ENCODE measurements around the gene ADI1.

ADI1 gene

DNA sequence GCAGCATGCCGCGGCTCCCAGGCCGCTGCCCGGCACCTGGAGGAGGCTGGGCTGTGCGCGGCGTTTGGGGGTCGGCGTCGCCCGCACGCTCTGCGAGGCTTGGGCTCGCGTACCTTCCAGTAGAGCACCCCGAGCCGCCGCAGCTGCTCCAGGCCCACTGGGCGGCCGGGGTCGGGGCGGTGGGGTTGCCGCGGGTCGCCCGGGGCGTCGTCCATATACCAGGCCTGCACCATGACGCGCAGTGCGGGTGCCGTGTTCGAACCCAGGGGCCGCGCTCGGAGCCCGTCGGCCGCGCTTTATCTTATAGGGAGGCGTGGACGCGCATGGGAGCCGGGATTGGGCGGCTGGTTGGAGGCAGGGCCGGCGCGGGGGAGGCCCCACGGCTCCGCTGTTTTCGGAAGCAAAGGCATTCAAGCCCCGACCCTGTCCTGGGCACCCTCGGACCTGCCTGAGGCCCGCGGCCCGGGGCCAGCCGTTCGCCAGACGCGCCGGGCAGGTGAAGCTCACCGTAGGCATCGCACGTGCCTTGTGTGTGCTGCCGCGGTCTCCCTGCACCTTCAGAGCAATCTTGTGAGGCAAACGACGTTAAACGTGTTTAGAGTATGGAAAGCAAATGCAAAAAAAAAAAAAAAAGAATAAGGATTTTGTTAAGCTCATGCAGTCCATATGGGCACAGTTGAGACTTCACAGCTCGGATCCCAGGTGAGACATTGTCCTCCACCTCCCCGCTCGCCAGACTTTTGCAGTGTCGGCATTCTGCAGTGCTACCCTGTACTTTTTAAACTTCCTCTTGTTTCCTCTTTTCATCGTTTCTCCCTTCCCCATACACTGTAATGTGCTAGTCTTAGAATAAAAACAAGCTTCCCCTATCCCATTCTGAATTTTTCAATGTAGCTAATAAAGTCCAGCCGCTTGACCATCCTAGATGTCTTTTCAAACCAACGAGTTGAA is at the start of gene ADI1:
ADI1 (minus strand) TSS at position 277 of the 951 bp plus-strand sequence; CDS start at position 233, 44 bp downstream.
- H3K27ac ChIP-seq (ENCODE audit: low read length): peak within 1 kb of the TSS; percentile 96
- H3K9me3 ChIP-seq (ENCODE audit: control insufficient read depth in 2 of 2, low read length in 2 of 2): no peaks in the 10 kb centered on the region
- peak within 1 kb of the TSS; percentile 85 to 87 for H3K4me3 ChIP-seq (ENCODE audit: low read length in 2 of 2)
- no peaks in the 10 kb centered on the region for H3K36me3 ChIP-seq (ENCODE audit: control insufficient read depth in 2 of 2, insufficient read depth in 2 of 2, low read length in 2 of 2)
- H3K4me1 ChIP-seq (ENCODE audit: control insufficient read depth, insufficient read depth, low read length): peaks cover 29% of the 10 kb centered on the region
- no peaks in the 10 kb centered on the region for H3K27me3 ChIP-seq (ENCODE audit: control insufficient read depth in 1 of 2, insufficient read depth in 2 of 2, low read length in 2 of 2)
- peak within 1 kb of the TSS; percentile 76 to 78 for H3K9ac ChIP-seq (ENCODE audit: low read length in 2 of 2)

GRCh38 chr2:3566806-3567205 is 47.5 kb upstream of the ADI1 start:
- Histone ChIP-seq H3K9me3 (ENCODE audit: control insufficient read depth in 2 of 2, low read length in 2 of 2) (no peaks in the 10 kb centered on the region), H3K27me3 (ENCODE audit: control insufficient read depth in 1 of 2, insufficient read depth in 2 of 2, low read length in 2 of 2) (no peaks in the 10 kb centered on the region), H3K27ac (ENCODE audit: low read length) (no peak overlapping the region), H3K36me3 (ENCODE audit: control insufficient read depth in 2 of 2, insufficient read depth in 2 of 2, low read length in 2 of 2) (no peaks in the 10 kb centered on the region), H3K4me3 (ENCODE audit: low read length in 2 of 2) (no peak overlapping the region), H3K4me1 (ENCODE audit: control insufficient read depth, insufficient read depth, low read length) (no peaks in the 10 kb centered on the region), H3K9ac (ENCODE audit: low read length in 2 of 2) (no peak overlapping the region)

DNA sequence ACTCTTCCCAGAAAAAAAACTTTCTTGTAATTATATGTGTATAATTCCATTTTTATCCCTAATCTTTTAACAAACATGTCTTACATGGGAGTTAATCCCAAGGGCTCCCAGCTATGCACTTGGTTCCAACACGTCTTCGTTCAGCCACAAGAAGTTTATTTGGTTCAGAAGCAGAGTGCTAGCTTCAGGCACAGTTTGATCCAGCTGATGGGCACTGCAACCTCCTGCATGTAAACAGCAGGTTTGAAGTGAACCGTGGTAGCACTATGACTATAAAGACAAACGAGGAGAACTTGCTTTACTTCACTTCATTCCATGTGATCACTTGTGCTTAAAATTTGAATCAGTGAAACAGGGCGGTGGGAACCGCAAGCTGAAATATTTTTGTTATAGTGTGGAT is 45.8 kb upstream of the ADI1 start:
- Histone ChIP-seq H3K27me3 (ENCODE audit: control insufficient read depth in 1 of 2, insufficient read depth in 2 of 2, low read length in 2 of 2) (no peaks in the 10 kb centered on the region), H3K27ac (ENCODE audit: low read length) (no peak overlapping the region), H3K36me3 (ENCODE audit: control insufficient read depth in 2 of 2, insufficient read depth in 2 of 2, low read length in 2 of 2) (no peaks in the 10 kb centered on the region), H3K4me3 (ENCODE audit: low read length in 2 of 2) (no peak overlapping the region), H3K9ac (ENCODE audit: low read length in 2 of 2) (no peak overlapping the region), H3K4me1 (ENCODE audit: control insufficient read depth, insufficient read depth, low read length) (no peaks in the 10 kb centered on the region), H3K9me3 (ENCODE audit: control insufficient read depth in 2 of 2, low read length in 2 of 2) (no peaks in the 10 kb centered on the region)

DNA sequence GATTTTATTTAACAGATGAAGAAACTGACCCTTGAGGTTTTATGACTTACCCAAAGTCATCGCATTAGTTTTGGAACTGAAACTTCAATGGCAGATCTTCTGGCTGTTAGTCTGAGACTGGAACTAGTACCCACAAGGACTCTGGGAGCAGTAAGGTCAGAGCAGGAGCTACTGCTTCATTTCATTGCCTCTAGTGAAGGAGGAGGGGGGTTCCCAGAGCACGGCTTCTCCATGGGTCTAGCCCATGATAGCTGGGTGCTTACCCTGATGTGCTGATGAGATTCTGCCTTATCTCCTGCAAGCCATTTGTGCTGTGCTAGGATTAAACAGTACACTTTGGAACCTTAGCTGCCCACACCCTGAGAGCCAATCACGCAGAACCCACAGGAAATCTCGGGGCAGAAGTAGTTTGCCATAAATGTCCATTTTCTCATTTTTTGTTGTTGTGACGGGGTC is 44.2 kb upstream of the ADI1 start:
- H3K36me3 ChIP-seq (ENCODE audit: control insufficient read depth in 2 of 2, insufficient read depth in 2 of 2, low read length in 2 of 2): no peaks in the 10 kb centered on the region
- H3K27me3 ChIP-seq (ENCODE audit: control insufficient read depth in 1 of 2, insufficient read depth in 2 of 2, low read length in 2 of 2): no peaks in the 10 kb centered on the region
- peaks cover 2% of the 10 kb centered on the region for H3K4me1 ChIP-seq (ENCODE audit: control insufficient read depth, insufficient read depth, low read length)
- no peaks in the 10 kb centered on the region for H3K9me3 ChIP-seq (ENCODE audit: control insufficient read depth in 2 of 2, low read length in 2 of 2)
- H3K27ac ChIP-seq (ENCODE audit: low read length): no peak overlapping the region
- no peak overlapping the region for H3K9ac ChIP-seq (ENCODE audit: low read length in 2 of 2)
- H3K4me3 ChIP-seq (ENCODE audit: low read length in 2 of 2): no peak overlapping the region

DNA sequence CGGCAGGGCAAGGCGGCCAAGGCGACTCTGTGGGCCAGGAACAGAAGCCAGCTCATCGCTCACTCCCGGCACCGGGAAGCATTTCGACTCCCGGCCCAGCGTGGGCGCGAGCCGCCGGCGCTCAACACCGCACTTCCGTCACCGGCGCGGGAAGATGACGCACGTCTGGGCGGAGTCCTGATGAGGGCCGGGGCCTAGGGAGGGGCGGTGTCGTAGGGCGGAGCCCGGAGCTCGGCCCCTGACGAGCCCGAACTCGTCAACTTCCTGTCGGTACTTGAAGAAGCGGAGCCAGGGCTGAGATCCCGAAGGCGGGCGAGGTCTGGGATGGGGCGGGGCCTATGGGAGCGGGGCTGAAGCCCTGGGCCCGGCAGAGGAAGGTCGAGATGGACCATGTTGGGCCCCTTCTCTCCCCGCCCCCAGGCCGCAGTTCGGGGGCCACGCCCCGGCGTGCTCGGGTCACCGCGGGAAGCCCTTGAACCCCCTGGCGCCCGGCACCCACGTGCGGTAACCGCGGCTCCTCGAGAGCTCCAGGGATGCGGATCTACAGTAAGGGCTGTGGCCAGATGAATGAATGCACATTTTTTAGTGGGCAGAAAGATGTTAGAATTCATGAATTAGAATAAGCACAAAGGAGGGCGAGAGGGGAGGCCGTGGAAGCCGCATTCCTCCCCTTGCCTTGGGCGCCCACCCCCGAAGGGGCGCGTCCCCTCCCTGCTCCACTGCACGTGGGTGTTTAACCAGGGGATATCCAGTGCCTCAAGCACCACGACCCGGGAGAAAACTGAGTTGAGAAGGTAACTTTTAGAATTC is 39.1 kb upstream of the ADI1 start, which contains the start of gene RNASEH1:
RNASEH1 (minus strand) TSS at position 129 of the 810 bp plus-strand sequence; CDS start at position 56, 73 bp downstream.
- H3K9ac ChIP-seq (ENCODE audit: low read length in 2 of 2): peak within 1 kb of the TSS; percentile 92 to 94
- peaks cover 16 to 18% of the 10 kb centered on the region in 2 donors for H3K36me3 ChIP-seq (ENCODE audit: control insufficient read depth in 2 of 2, insufficient read depth in 2 of 2, low read length in 2 of 2)
- no peaks in the 10 kb centered on the region for H3K9me3 ChIP-seq (ENCODE audit: control insufficient read depth in 2 of 2, low read length in 2 of 2)
- H3K4me1 ChIP-seq (ENCODE audit: control insufficient read depth, insufficient read depth, low read length): peaks cover 9% of the 10 kb centered on the region
- H3K27ac ChIP-seq (ENCODE audit: low read length): peak within 1 kb of the TSS; percentile 89
- peak within 1 kb of the TSS; percentile 76 to 78 for H3K4me3 ChIP-seq (ENCODE audit: low read length in 2 of 2)
- H3K27me3 ChIP-seq (ENCODE audit: control insufficient read depth in 1 of 2, insufficient read depth in 2 of 2, low read length in 2 of 2): no peaks in the 10 kb centered on the region

DNA sequence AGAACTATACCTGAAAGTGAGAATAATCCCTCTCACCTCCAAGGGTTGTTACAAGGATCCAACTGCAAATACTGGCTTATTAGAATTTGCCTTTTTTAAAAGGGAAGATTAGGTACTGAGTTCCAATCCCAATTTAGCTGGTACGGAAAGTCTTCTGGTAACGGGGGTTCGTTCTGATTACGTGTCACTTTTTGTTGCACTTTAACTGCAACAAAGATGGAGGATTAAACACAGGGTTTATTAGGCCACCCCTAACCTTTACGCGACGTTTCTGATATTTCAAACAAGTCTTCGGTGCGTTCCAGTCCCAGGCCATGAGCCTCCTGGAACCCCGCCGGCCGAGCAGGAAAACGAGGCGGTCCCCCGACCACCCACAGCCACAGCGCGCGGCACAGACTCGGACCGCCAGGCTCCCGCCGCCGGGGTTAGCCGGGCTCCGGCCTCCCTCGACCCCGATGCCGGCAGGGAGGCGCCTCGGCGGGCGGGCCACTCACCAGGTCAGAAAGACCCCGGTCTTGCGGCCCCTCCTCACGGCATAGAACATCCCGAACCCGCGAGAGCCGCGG is 38.4 kb upstream of the ADI1 start:
- Histone ChIP-seq H3K4me1 (ENCODE audit: control insufficient read depth, insufficient read depth, low read length) (peaks cover 9% of the 10 kb centered on the region), H3K9ac (ENCODE audit: low read length in 2 of 2) (peak overlapping the region; percentile 92 to 94), H3K36me3 (ENCODE audit: control insufficient read depth in 2 of 2, insufficient read depth in 2 of 2, low read length in 2 of 2) (peaks cover 16 to 18% of the 10 kb centered on the region in 2 donors), H3K27ac (ENCODE audit: low read length) (peak overlapping the region; percentile 89), H3K9me3 (ENCODE audit: control insufficient read depth in 2 of 2, low read length in 2 of 2) (no peaks in the 10 kb centered on the region), H3K27me3 (ENCODE audit: control insufficient read depth in 1 of 2, insufficient read depth in 2 of 2, low read length in 2 of 2) (no peaks in the 10 kb centered on the region), H3K4me3 (ENCODE audit: low read length in 2 of 2) (peak overlapping the region; percentile 76 to 78)

GRCh38 chr2:3553946-3554345 is 34.6 kb upstream of the ADI1 start:
- Histone ChIP-seq H3K9me3 (ENCODE audit: control insufficient read depth in 2 of 2, low read length in 2 of 2) (no peaks in the 10 kb centered on the region), H3K27me3 (ENCODE audit: control insufficient read depth in 1 of 2, insufficient read depth in 2 of 2, low read length in 2 of 2) (no peaks in the 10 kb centered on the region), H3K9ac (ENCODE audit: low read length in 2 of 2) (no peak overlapping the region), H3K4me1 (ENCODE audit: control insufficient read depth, insufficient read depth, low read length) (peaks cover 9% of the 10 kb centered on the region), H3K4me3 (ENCODE audit: low read length in 2 of 2) (no peak overlapping the region), H3K27ac (ENCODE audit: low read length) (no peak overlapping the region), H3K36me3 (ENCODE audit: control insufficient read depth in 2 of 2, insufficient read depth in 2 of 2, low read length in 2 of 2) (peaks cover 40 to 43% of the 10 kb centered on the region in 2 donors)

- H3K4me3 ChIP-seq (ENCODE audit: low read length in 2 of 2): no peak overlapping the region
- H3K27me3 ChIP-seq (ENCODE audit: control insufficient read depth in 1 of 2, insufficient read depth in 2 of 2, low read length in 2 of 2): no peaks in the 10 kb centered on the region
- no peaks in the 10 kb centered on the region for H3K9me3 ChIP-seq (ENCODE audit: control insufficient read depth in 2 of 2, low read length in 2 of 2)
- H3K36me3 ChIP-seq (ENCODE audit: control insufficient read depth in 2 of 2, insufficient read depth in 2 of 2, low read length in 2 of 2): peaks cover 54 to 69% of the 10 kb centered on the region in 2 donors
- H3K27ac ChIP-seq (ENCODE audit: low read length): no peak overlapping the region
- no peak overlapping the region for H3K9ac ChIP-seq (ENCODE audit: low read length in 2 of 2)
- no peaks in the 10 kb centered on the region for H3K4me1 ChIP-seq (ENCODE audit: control insufficient read depth, insufficient read depth, low read length)
Observed at GRCh38 chr2:3547915-3548314, 28.6 kb upstream of the ADI1 start.

GRCh38 chr2:3545788-3546478 is 26.6 kb upstream of the ADI1 start:
- H3K27ac ChIP-seq (ENCODE audit: low read length): no peak overlapping the region

More at GRCh38 chr2:3545788-3546478, 26.6 kb upstream of the ADI1 start:
- H3K9ac ChIP-seq (ENCODE audit: low read length in 2 of 2): no peak overlapping the region
- no peaks in the 10 kb centered on the region for H3K27me3 ChIP-seq (ENCODE audit: control insufficient read depth in 1 of 2, insufficient read depth in 2 of 2, low read length in 2 of 2)
- H3K36me3 ChIP-seq (ENCODE audit: control insufficient read depth in 2 of 2, insufficient read depth in 2 of 2, low read length in 2 of 2): peaks cover 62 to 68% of the 10 kb centered on the region in 2 donors
- no peak overlapping the region for H3K4me3 ChIP-seq (ENCODE audit: low read length in 2 of 2)
- no peaks in the 10 kb centered on the region for H3K4me1 ChIP-seq (ENCODE audit: control insufficient read depth, insufficient read depth, low read length)
- H3K9me3 ChIP-seq (ENCODE audit: control insufficient read depth in 2 of 2, low read length in 2 of 2): no peaks in the 10 kb centered on the region

Measured in stomach smooth muscle (tissue), 2 donors.